ENCODE data around the gene UNC13D.

DNA sequence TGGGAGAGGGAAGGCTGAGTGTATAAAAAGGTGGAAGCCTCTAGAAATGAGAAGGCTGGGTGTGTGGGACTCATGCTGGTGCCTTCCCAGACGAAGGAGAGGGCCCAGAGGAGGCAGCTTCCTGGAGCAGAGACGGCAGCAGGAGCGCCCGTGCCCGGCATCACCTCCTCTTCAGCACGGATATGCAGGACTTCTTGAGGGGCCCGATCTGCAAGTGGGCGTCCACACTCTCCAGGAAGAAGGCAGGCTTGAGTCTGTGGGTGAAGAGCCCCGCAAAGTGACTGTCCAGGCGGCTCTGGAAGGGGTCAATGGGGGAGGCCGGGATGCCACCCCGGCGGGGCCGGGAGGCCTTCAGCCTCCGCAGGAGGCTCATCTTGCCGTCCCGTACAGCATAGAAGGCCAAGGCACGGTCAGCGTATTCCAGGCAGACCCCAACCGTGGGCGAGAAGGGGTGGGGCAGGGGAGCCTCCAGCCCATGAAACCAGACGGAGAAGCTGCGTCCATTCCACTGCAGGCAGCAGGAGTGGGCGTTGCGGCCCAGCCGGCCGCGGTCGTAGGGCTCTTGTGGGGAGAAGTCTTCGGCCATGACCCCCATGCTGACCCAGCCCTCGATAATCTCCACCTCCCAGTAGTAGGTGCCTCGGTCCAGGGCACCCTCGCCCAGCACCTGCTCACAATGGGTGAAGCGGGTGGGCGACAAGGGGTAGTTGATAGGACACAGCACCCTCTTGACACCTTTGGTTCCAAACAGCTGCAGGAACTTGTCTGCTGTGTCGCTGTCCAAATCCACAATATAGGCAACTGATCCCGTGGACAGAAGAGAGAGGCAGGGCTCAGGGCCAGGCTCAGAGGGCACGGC, 30.3 kb upstream of the UNC13D start:
- TF ChIP-seq, protein P1, sequence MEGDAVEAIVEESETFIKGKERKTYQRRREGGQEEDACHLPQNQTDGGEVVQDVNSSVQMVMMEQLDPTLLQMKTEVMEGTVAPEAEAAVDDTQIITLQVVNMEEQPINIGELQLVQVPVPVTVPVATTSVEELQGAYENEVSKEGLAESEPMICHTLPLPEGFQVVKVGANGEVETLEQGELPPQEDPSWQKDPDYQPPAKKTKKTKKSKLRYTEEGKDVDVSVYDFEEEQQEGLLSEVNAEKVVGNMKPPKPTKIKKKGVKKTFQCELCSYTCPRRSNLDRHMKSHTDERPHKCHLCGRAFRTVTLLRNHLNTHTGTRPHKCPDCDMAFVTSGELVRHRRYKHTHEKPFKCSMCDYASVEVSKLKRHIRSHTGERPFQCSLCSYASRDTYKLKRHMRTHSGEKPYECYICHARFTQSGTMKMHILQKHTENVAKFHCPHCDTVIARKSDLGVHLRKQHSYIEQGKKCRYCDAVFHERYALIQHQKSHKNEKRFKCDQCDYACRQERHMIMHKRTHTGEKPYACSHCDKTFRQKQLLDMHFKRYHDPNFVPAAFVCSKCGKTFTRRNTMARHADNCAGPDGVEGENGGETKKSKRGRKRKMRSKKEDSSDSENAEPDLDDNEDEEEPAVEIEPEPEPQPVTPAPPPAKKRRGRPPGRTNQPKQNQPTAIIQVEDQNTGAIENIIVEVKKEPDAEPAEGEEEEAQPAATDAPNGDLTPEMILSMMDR (IDR thresholded peaks at IDR 0.05 in 2 of 3, conservative IDR thresholded peaks at IDR 0.05 in 1 of 3; ENCODE audit: insufficient read depth in 2 of 3, low read depth in 1 of 3, low read length in 3 of 3), result no peak
- TF ChIP-seq, protein P2, sequence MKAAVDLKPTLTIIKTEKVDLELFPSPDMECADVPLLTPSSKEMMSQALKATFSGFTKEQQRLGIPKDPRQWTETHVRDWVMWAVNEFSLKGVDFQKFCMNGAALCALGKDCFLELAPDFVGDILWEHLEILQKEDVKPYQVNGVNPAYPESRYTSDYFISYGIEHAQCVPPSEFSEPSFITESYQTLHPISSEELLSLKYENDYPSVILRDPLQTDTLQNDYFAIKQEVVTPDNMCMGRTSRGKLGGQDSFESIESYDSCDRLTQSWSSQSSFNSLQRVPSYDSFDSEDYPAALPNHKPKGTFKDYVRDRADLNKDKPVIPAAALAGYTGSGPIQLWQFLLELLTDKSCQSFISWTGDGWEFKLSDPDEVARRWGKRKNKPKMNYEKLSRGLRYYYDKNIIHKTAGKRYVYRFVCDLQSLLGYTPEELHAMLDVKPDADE (conservative IDR thresholded peaks at IDR 0.05; ENCODE audit: control insufficient read depth, low read depth, low read length), result no peak
- TF ChIP-seq RBM17 (IDR thresholded peaks at IDR 0.05; ENCODE audit: borderline replicate concordance, low read depth, low read length) (no peak), KDM5B (IDR thresholded peaks at IDR 0.05; ENCODE audit: insufficient replicate concordance, low read depth, low read length) (no peak), EZH2 (IDR thresholded peaks at IDR 0.05; ENCODE audit: borderline replicate concordance, low read depth, low read length) (no peak), CTBP1 (IDR thresholded peaks at IDR 0.05; ENCODE audit: borderline replicate concordance) (no peak)
- TF ChIP-seq, protein P3, sequence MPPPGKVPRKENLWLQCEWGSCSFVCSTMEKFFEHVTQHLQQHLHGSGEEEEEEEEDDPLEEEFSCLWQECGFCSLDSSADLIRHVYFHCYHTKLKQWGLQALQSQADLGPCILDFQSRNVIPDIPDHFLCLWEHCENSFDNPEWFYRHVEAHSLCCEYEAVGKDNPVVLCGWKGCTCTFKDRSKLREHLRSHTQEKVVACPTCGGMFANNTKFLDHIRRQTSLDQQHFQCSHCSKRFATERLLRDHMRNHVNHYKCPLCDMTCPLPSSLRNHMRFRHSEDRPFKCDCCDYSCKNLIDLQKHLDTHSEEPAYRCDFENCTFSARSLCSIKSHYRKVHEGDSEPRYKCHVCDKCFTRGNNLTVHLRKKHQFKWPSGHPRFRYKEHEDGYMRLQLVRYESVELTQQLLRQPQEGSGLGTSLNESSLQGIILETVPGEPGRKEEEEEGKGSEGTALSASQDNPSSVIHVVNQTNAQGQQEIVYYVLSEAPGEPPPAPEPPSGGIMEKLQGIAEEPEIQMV (tag; conservative IDR thresholded peaks at IDR 0.05; ENCODE audit: low read depth), result no peak
- TF ChIP-seq, protein P4, sequence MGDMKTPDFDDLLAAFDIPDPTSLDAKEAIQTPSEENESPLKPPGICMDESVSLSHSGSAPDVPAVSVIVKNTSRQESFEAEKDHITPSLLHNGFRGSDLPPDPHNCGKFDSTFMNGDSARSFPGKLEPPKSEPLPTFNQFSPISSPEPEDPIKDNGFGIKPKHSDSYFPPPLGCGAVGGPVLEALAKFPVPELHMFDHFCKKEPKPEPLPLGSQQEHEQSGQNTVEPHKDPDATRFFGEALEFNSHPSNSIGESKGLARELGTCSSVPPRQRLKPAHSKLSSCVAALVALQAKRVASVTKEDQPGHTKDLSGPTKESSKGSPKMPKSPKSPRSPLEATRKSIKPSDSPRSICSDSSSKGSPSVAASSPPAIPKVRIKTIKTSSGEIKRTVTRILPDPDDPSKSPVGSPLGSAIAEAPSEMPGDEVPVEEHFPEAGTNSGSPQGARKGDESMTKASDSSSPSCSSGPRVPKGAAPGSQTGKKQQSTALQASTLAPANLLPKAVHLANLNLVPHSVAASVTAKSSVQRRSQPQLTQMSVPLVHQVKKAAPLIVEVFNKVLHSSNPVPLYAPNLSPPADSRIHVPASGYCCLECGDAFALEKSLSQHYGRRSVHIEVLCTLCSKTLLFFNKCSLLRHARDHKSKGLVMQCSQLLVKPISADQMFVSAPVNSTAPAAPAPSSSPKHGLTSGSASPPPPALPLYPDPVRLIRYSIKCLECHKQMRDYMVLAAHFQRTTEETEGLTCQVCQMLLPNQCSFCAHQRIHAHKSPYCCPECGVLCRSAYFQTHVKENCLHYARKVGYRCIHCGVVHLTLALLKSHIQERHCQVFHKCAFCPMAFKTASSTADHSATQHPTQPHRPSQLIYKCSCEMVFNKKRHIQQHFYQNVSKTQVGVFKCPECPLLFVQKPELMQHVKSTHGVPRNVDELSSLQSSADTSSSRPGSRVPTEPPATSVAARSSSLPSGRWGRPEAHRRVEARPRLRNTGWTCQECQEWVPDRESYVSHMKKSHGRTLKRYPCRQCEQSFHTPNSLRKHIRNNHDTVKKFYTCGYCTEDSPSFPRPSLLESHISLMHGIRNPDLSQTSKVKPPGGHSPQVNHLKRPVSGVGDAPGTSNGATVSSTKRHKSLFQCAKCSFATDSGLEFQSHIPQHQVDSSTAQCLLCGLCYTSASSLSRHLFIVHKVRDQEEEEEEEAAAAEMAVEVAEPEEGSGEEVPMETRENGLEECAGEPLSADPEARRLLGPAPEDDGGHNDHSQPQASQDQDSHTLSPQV (IDR thresholded peaks at IDR 0.05), result no peak
